SK-N-SH (cell line): Measurements from ENCODE around the gene RIPK4. TPM values are rescaled to one million over a fixed set of nuclear protein-coding genes. Genes with fewer than 3 reads are reported as not detected.

Experiments used
- CTCF ChIA-PET: fragments of 300-600, 350-600 bp; formaldehyde crosslinking; extraction: SDS; loops from one replicate; lab custom pipeline; 2021; lab: Yijun Ruan, JAX
- POLR2A ChIA-PET: fragments of 350-600 bp; sonication (Branson Sonifier 250); formaldehyde crosslinking; extraction: SDS; loops from one replicate; lab custom pipeline; 2020; ENCODE audit warnings: antibody characterized with exemption, inconsistent platforms; lab: Yijun Ruan, JAX
- DNase-seq: peaks from one replicate; pipeline ENCODE4 v3.0.0; 2012
- H2AFZ ChIP-seq: fragments of 200-600 bp; sonication (generic); 2 replicates; pipeline ENCODE4 v1.8.1; 2016; ENCODE audit warnings: antibody characterized with exemption, mild to moderate bottlenecking, low read depth
- H3F3A ChIP-seq: fragments of 200-600 bp; sonication (generic); replicated peaks from 2 replicates; pipeline ENCODE3; 2016; ENCODE audit warnings: antibody characterized with exemption, mild to moderate bottlenecking; ENCODE audit not compliant: insufficient read depth
- H3K27ac ChIP-seq, 2 experiments: fragments of 200-500 bp in 1 of 2; fragments of 200-600 bp in 1 of 2; sonication (Bioruptor generic) in 1 of 2; sonication (generic), shearing (Covaris generic) in 1 of 2; 2 replicates each; pipeline versions ENCODE4 v1.5.1 to v1.6.1; 2014 to 2016; ENCODE audit warnings: low read depth in 2 of 2, inconsistent platforms in 1 of 2, low read length in 1 of 2, mild to moderate bottlenecking in 1 of 2, mixed read lengths in 1 of 2
- H3K27me3 ChIP-seq: fragments of 200-600 bp; sonication (generic), shearing (Covaris generic); 2 replicates; pipeline ENCODE4 v1.6.1; 2016; ENCODE audit warnings: mixed run types; ENCODE audit not compliant: insufficient read depth
- H3K36me3 ChIP-seq, 2 experiments: fragments of 200-500 bp in 1 of 2; fragments of 200-600 bp in 1 of 2; sonication (Bioruptor generic) in 1 of 2; sonication (generic) in 1 of 2; replicated peaks in 1 of 2; 2 replicates each; pipeline versions ENCODE3 to v1.5.1; 2014 to 2016; ENCODE audit warnings: low read length in 1 of 2, mild to moderate bottlenecking in 1 of 2; ENCODE audit not compliant: insufficient read depth in 2 of 2, control insufficient read depth in 1 of 2
- H3K4me1 ChIP-seq, 2 experiments: fragments of 200-500 bp in 1 of 2; fragments of 200-600 bp in 1 of 2; sonication (Bioruptor generic) in 1 of 2; sonication (generic), shearing (Covaris generic) in 1 of 2; 2 replicates each; pipeline versions ENCODE4 v1.5.1 to v1.6.1; 2014 to 2016; ENCODE audit warnings: low read depth in 1 of 2, low read length in 1 of 2, mixed run types in 1 of 2; ENCODE audit not compliant: insufficient read depth in 2 of 2, control insufficient read depth in 1 of 2
- H3K4me2 ChIP-seq: fragments of 200-600 bp; sonication (generic), shearing (Covaris generic); 2 replicates; pipeline ENCODE4 v1.6.1; 2017; ENCODE audit warnings: mixed run types
- H3K4me3 ChIP-seq, 2 experiments: fragments of 200-500 bp in 1 of 2; fragments of 200-600 bp in 1 of 2; sonication (Bioruptor generic) in 1 of 2; sonication (generic), shearing (Covaris generic) in 1 of 2; 2 replicates each; pipeline versions ENCODE4 v1.5.1 to v1.8.1; 2014 to 2016; ENCODE audit warnings: low read depth in 2 of 2, inconsistent platforms in 1 of 2, low read length in 1 of 2, mild to moderate bottlenecking in 1 of 2, mixed read lengths in 1 of 2, moderate library complexity in 1 of 2
- H3K79me2 ChIP-seq: fragments of 200-600 bp; sonication (generic); 2 replicates; pipeline ENCODE4 v1.8.1; 2017; ENCODE audit warnings: mild to moderate bottlenecking; ENCODE audit not compliant: insufficient read depth
- H3K9ac ChIP-seq: fragments of 200-600 bp; sonication (generic); 2 replicates; pipeline ENCODE4 v1.6.1; 2017; ENCODE audit warnings: mixed run types
- H3K9me2 ChIP-seq: fragments of 200-600 bp; sonication (generic); 2 replicates; pipeline ENCODE4 v1.6.1; 2017; ENCODE audit warnings: mixed run types
- H3K9me3 ChIP-seq: fragments of 200-600 bp; sonication (generic); 2 replicates; pipeline ENCODE4 v1.6.1; 2017; ENCODE audit warnings: mixed run types, mild to moderate bottlenecking, moderate library complexity
- H4K20me1 ChIP-seq: fragments of 200-600 bp; sonication (generic); 2 replicates; pipeline ENCODE4 v1.6.1; 2017; ENCODE audit warnings: mild to moderate bottlenecking, mixed run types; ENCODE audit not compliant: insufficient read depth
- CHD2 ChIP-seq: fragments of 150-350 bp; IDR thresholded peaks from 2 replicates; pipeline ENCODE4 v1.6.1; 2018; ENCODE audit warnings: low read length; ENCODE audit not compliant: partially characterized antibody
- ELF1 ChIP-seq: IDR thresholded peaks from 2 replicates; pipeline ENCODE4 v1.4.0; 2012
- FOXJ3 ChIP-seq: sonication (generic); formaldehyde crosslinking; IDR thresholded peaks from 2 replicates; pipeline ENCODE4 v1.5.1; 2020; ENCODE audit warnings: mild to moderate bottlenecking, missing genetic modification reagents
- FOXM1 ChIP-seq: IDR thresholded peaks from 2 replicates; pipeline ENCODE4 v1.4.0; 2012; ENCODE audit warnings: low read depth, mild to moderate bottlenecking
- GABPA ChIP-seq: IDR thresholded peaks from 2 replicates; pipeline ENCODE4 v1.4.0; 2012; ENCODE audit warnings: low read depth, mild to moderate bottlenecking
- GATA2 ChIP-seq: sonication (generic); formaldehyde crosslinking; IDR thresholded peaks from 2 replicates; pipeline ENCODE4 v1.5.0; 2020; ENCODE audit warnings: mild to moderate bottlenecking, missing genetic modification reagents
- JUND ChIP-seq: IDR thresholded peaks from 2 replicates; pipeline ENCODE4 v1.4.0; 2012
- MAX ChIP-seq: IDR thresholded peaks from 2 replicates; pipeline ENCODE4 v1.4.0; 2012; ENCODE audit warnings: low read depth
- MEF2A ChIP-seq: IDR thresholded peaks from 2 replicates; pipeline ENCODE4 v1.4.0; 2012; ENCODE audit warnings: low read depth, borderline replicate concordance
- MXI1 ChIP-seq: IDR thresholded peaks from 2 replicates; pipeline ENCODE4 v1.6.1; 2012; ENCODE audit warnings: mild to moderate bottlenecking, low read depth, low read length, improper control_type of control experiment
- NRF1 ChIP-seq: IDR thresholded peaks from 2 replicates; pipeline ENCODE4 v1.6.1; 2012; ENCODE audit warnings: low read depth, mild to moderate bottlenecking, low read length
- POLR2AphosphoS5 ChIP-seq: IDR thresholded peaks from 2 replicates; pipeline ENCODE4 v1.6.1; 2012; ENCODE audit warnings: low read depth, low read length
- RAD21 ChIP-seq: IDR thresholded peaks from 2 replicates; pipeline ENCODE4 v1.6.1; 2012; ENCODE audit warnings: mild to moderate bottlenecking, low read length
- REST ChIP-seq: IDR thresholded peaks from 2 replicates; pipeline ENCODE4 v1.6.1; 2012; ENCODE audit warnings: mild to moderate bottlenecking, low read depth, low read length, moderate library complexity
- RXRA ChIP-seq: IDR thresholded peaks from 2 replicates; pipeline ENCODE4 v1.4.0; 2012; ENCODE audit warnings: low read depth, mild to moderate bottlenecking, borderline replicate concordance
- SIN3A ChIP-seq: IDR thresholded peaks from 2 replicates; pipeline ENCODE4 v1.6.1; 2012; ENCODE audit warnings: low read depth, mild to moderate bottlenecking, low read length, moderate library complexity, borderline replicate concordance
- SMC3 ChIP-seq: IDR thresholded peaks from 2 replicates; pipeline ENCODE4 v1.6.1; 2012; ENCODE audit warnings: low read depth, low read length, improper control_type of control experiment
- TAF1 ChIP-seq: IDR thresholded peaks from 2 replicates; pipeline ENCODE4 v1.6.1; 2012; ENCODE audit warnings: low read depth, mild to moderate bottlenecking, low read length, moderate library complexity, borderline replicate concordance
- TCF12 ChIP-seq: IDR thresholded peaks from 2 replicates; pipeline ENCODE4 v1.4.0; 2012
- TEAD4 ChIP-seq: IDR thresholded peaks from 2 replicates; pipeline ENCODE4 v1.4.0; 2012; ENCODE audit warnings: mild to moderate bottlenecking, borderline replicate concordance; ENCODE audit not compliant: insufficient read depth
- YY1 ChIP-seq: IDR thresholded peaks from 2 replicates; pipeline ENCODE4 v1.4.0; 2012; ENCODE audit warnings: low read depth, mild to moderate bottlenecking
- WGBS: methylation state at CpG from one replicate; pipeline ENCODE4 v1.1.6; 2017; ENCODE audit warnings: low lambda C conversion rate; 5-methylcytosine and 5-hydroxymethylcytosine counted together
- polyA plus RNA-seq, 3 experiments: library from polyadenylated mRNA; depleted of rRNA; stranded (reverse); fragments of >200 nt; gene quantifications; 2 replicates each; pipeline ENCODE4 v1.2.3, GENCODE V29; 2012
- TF ChIP-seq, protein P1 (sequence below): fragments of 150-350 bp; IDR thresholded peaks from 2 replicates; pipeline ENCODE4 v1.6.1; 2017; ENCODE audit warnings: antibody characterized with exemption, low read length, low read depth, borderline replicate concordance

RIPK4 gene
- polyA plus RNA-seq, 1 of the 3 experiments (the other 2 are of a cell fraction), result 11.0 TPM

- Histone ChIP-seq H3K27ac (no peak overlapping the region), H3K9me3 (no peaks in the 10 kb centered on the region), H3K4me1 (no peaks in the 10 kb centered on the region), H3K79me2 (no peaks in the 10 kb centered on the region; the same call in 1 of the 2 replicates), H3F3A (peaks cover 14% of the 10 kb centered on the region), H3K4me2 (no peak overlapping the region), H3K36me3 (no peaks in the 10 kb centered on the region), H2AFZ (no peak overlapping the region)
- CTCF ChIA-PET, result interaction anchor here (1.7 to 2.2 kb wide), 2 partner anchors 16 to 159 kb away, joined by 4 to 10 read pairs; no protein-coding TSS in a partner anchor
- WGBS, result 86% methylated on average over 7 of the region's 7 CpGs
- no peak for DNase-seq
- POLR2A ChIA-PET, result no interaction called here
- TF ChIP-seq GATA2 (CRISPR knock-in tag) (no peak), MXI1 (no peak), MEF2A (no peak), FOXM1 (no peak), TAF1 (no peak), SMC3 (no peak)
- TF ChIP-seq, all 33 proteins: peak for 0
- Histone ChIP-seq H3K4me3 (no peak overlapping the region), H3K27me3 (no peaks in the 10 kb centered on the region), H3K9ac (no peak overlapping the region), H4K20me1 (no peaks in the 10 kb centered on the region), H3K9me2 (no peaks in the 10 kb centered on the region)
Observed at GRCh38 chr21:41771625-41771945, 4.7 kb upstream of the RIPK4 start.

- Histone ChIP-seq H3K4me3 (no peak overlapping the region), H2AFZ (no peak overlapping the region), H3K79me2 (no peaks in the 10 kb centered on the region; the same call in 1 of the 2 replicates), H3K9ac (no peak overlapping the region), H3K27ac (no peak overlapping the region), H3K9me3 (no peaks in the 10 kb centered on the region), H3K4me1 (no peaks in the 10 kb centered on the region), H3K9me2 (no peaks in the 10 kb centered on the region), H3K4me2 (no peak overlapping the region), H3K27me3 (no peaks in the 10 kb centered on the region), H3F3A (peaks cover 14% of the 10 kb centered on the region), H4K20me1 (no peaks in the 10 kb centered on the region), H3K36me3 (no peaks in the 10 kb centered on the region)
- DNase-seq, result no peak
- ChIA-PET POLR2A (no interaction called here), CTCF (interaction anchor here (1.7 to 3.4 kb wide), 3 partner anchors 7 to 158 kb away, joined by 4 to 31 read pairs (median 10); no protein-coding TSS in a partner anchor)
- 86% methylated on average over 13 of the region's 14 CpGs for WGBS
- TF ChIP-seq MAX, result no peak
- TF ChIP-seq ELF1, result no peak
- TF ChIP-seq JUND, result no peak
- TF ChIP-seq SIN3A, result no peak
- no peak for TF ChIP-seq POLR2AphosphoS5
- TF ChIP-seq TCF12, result no peak
- TF ChIP-seq CHD2, result no peak
- TF ChIP-seq, protein P1, sequence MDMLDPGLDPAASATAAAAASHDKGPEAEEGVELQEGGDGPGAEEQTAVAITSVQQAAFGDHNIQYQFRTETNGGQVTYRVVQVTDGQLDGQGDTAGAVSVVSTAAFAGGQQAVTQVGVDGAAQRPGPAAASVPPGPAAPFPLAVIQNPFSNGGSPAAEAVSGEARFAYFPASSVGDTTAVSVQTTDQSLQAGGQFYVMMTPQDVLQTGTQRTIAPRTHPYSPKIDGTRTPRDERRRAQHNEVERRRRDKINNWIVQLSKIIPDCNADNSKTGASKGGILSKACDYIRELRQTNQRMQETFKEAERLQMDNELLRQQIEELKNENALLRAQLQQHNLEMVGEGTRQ, result no peak
- TF ChIP-seq YY1, result no peak
- no peak for TF ChIP-seq GATA2 (CRISPR knock-in tag)
- TF ChIP-seq RXRA, result no peak
- no peak for TF ChIP-seq TEAD4
- TF ChIP-seq NRF1, result no peak
- no peak for TF ChIP-seq GABPA
- TF ChIP-seq REST, result no peak
- TF ChIP-seq FOXJ3, result no peak
- no peak for TF ChIP-seq RAD21
Observed at GRCh38 chr21:41770901-41771624, 4.2 kb upstream of the RIPK4 start.
